Measurements from ENCODE around the gene ZMYND8.
A peak's percentile ranks its signal among the peaks of the same experiment; 100 is the strongest.

Gene ZMYND8

GRCh38 chr20:47330933-47331708 is 25.4 kb downstream of the ZMYND8 start:
- DNase-seq = no peak

GRCh38 chr20:47330071-47330470 is 26.4 kb downstream of the ZMYND8 start:
- no peak for DNase-seq

GRCh38 chr20:47328129-47328528 is 28.4 kb downstream of the ZMYND8 start:
- DNase-seq = no peak

- no peak for DNase-seq
Measured at GRCh38 chr20:47327711-47328110, 28.8 kb downstream of the ZMYND8 start.

GRCh38 chr20:47326658-47327268 is 29.7 kb downstream of the ZMYND8 start:
- no peak for DNase-seq

- DNase-seq = no peak
Measured at GRCh38 chr20:47325242-47325641, 31.3 kb downstream of the ZMYND8 start.

- DNase-seq = no peak
Measured at GRCh38 chr20:47320990-47321805, 35.3 kb downstream of the ZMYND8 start.

- DNase-seq = peak; percentile 50
Measured at GRCh38 chr20:47319517-47320252, 36.8 kb downstream of the ZMYND8 start.

- no peak for DNase-seq
Measured at GRCh38 chr20:47318586-47319516, 37.6 kb downstream of the ZMYND8 start.

- DNase-seq = no peak
Measured at GRCh38 chr20:47318027-47318585, 38.4 kb downstream of the ZMYND8 start.

- DNase-seq = no peak
Measured at GRCh38 chr20:47317127-47317895, 39.2 kb downstream of the ZMYND8 start.

GRCh38 chr20:47316776-47317126 is 39.7 kb downstream of the ZMYND8 start:
- DNase-seq = no peak

- no peak for DNase-seq
Measured at GRCh38 chr20:47315339-47316056, 41.0 kb downstream of the ZMYND8 start.

GRCh38 chr20:47314647-47315338 is 41.7 kb downstream of the ZMYND8 start:
- DNase-seq = no peak

- no peak for DNase-seq
Measured at GRCh38 chr20:47311967-47312681, 44.4 kb downstream of the ZMYND8 start.

GRCh38 chr20:47311211-47311610 is 45.3 kb downstream of the ZMYND8 start:
- no peak for DNase-seq

- DNase-seq = no peak
Measured at GRCh38 chr20:47310729-47311128, 45.8 kb downstream of the ZMYND8 start.

GRCh38 chr20:47309806-47310426 is 46.6 kb downstream of the ZMYND8 start:
- DNase-seq = no peak
